H1 (cell line): ENCODE results near the gene SIX3. TPM values are rescaled to one million over a fixed set of nuclear protein-coding genes. Genes with fewer than 3 reads are reported as not detected.

ENCODE experiments used
- CTCF ChIA-PET: fragments of 300-600 bp; sonication (Branson Sonifier 250); formaldehyde crosslinking; loops from one replicate; lab custom pipeline; 2021; ENCODE audit not compliant: partially characterized antibody; lab: Charles Lee
- POLR2A ChIA-PET: fragments of 300-600 bp; sonication (Branson Sonifier 250); formaldehyde crosslinking; loops from one replicate; lab custom pipeline; 2021; ENCODE audit warnings: inconsistent platforms; ENCODE audit not compliant: partially characterized antibody; lab: Charles Lee
- DNase-seq, 2 experiments: peaks; one replicate each; pipeline versions ENCODE4 v3.0.0 to v3.0.0-alpha.2; 2010 to 2022; ENCODE audit warnings: low spot score in 2 of 2, low read depth in 1 of 2, mixed read lengths in 1 of 2
- FAIRE-seq: peaks from 2 replicates; lab custom pipeline; 2011; peaks lifted over from hg19 to GRCh38; lab: Jason Lieb, UNC
- H2AFZ ChIP-seq: 2 replicates; pipeline ENCODE4 v1.8.1; 2012; ENCODE audit warnings: low read length, inconsistent platforms
- H2AK5ac ChIP-seq: 2 replicates; pipeline ENCODE4 v1.6.1; 2013; ENCODE audit warnings: low read depth, low read length
- H2BK120ac ChIP-seq: replicated peaks from 2 replicates; pipeline ENCODE3; 2013; ENCODE audit warnings: low read depth, low read length, inconsistent platforms
- H2BK12ac ChIP-seq: 2 replicates; pipeline ENCODE4 v1.6.1; 2013; ENCODE audit warnings: low read depth, low read length
- H2BK15ac ChIP-seq: 2 replicates; pipeline ENCODE4 v1.6.1; 2013; ENCODE audit warnings: low read length
- H2BK20ac ChIP-seq: 2 replicates; pipeline ENCODE4 v1.6.1; 2013; ENCODE audit warnings: low read length
- H2BK5ac ChIP-seq: 2 replicates; pipeline ENCODE4 v1.6.1; 2013; ENCODE audit warnings: low read depth, low read length
- H3K14ac ChIP-seq: 2 replicates; pipeline ENCODE4 v1.6.1; 2013; ENCODE audit warnings: inconsistent platforms; ENCODE audit not compliant: insufficient read length
- H3K18ac ChIP-seq: 2 replicates; pipeline ENCODE4 v1.6.1; 2013; ENCODE audit warnings: low read length; ENCODE audit errors: extremely low read depth
- H3K23ac ChIP-seq: 2 replicates; pipeline ENCODE4 v1.6.1; 2013; ENCODE audit warnings: inconsistent platforms; ENCODE audit not compliant: insufficient read length
- H3K23me2 ChIP-seq: 2 replicates; pipeline ENCODE4 v1.6.1; 2013; ENCODE audit warnings: low read depth, low read length
- H3K27ac ChIP-seq: 2 replicates; pipeline ENCODE4 v1.6.1; 2011; ENCODE audit warnings: low read depth, low read length, inconsistent platforms
- H3K27me3 ChIP-seq, 4 experiments: replicated peaks in 1 of 4; 1 replicate in 1 of 4; 2 replicates in 3 of 4; pipeline versions ENCODE4 v1.6.1 to v1.8.1; 2011 to 2013; ENCODE audit warnings: low read length in 3 of 4, mild to moderate bottlenecking in 3 of 4, inconsistent platforms in 2 of 4, mixed read lengths in 2 of 4, moderate library complexity in 1 of 4; ENCODE audit not compliant: control insufficient read depth in 3 of 4, insufficient read depth in 3 of 4; ENCODE audit errors: extremely low read depth in 1 of 4
- H3K36me3 ChIP-seq, 4 experiments: 2 replicates each; pipeline versions ENCODE4 v1.6.1 to v1.8.1; 2011 to 2013; ENCODE audit warnings: mild to moderate bottlenecking in 4 of 4, low read length in 3 of 4, moderate library complexity in 2 of 4, control low read depth in 1 of 4, inconsistent platforms in 1 of 4; ENCODE audit not compliant: insufficient read depth in 4 of 4, control insufficient read depth in 2 of 4
- H3K4ac ChIP-seq: replicated peaks from 2 replicates; pipeline ENCODE3; 2013; ENCODE audit warnings: low read length, low read depth, mixed read lengths, inconsistent platforms; ENCODE audit not compliant: insufficient read length
- H3K4me1 ChIP-seq, 4 experiments: replicated peaks in 1 of 4; 1 replicate in 1 of 4; 2 replicates in 3 of 4; pipeline versions ENCODE4 v1.6.1 to v1.8.1; 2011 to 2013; ENCODE audit warnings: low read length in 3 of 4, inconsistent platforms in 2 of 4, mixed read lengths in 1 of 4; ENCODE audit not compliant: insufficient read depth in 4 of 4, control insufficient read depth in 3 of 4
- H3K4me2 ChIP-seq, 2 experiments: 2 replicates each; pipeline versions ENCODE4 v1.6.1 to v1.8.1; 2011 to 2013; ENCODE audit warnings: low read depth in 2 of 2, low read length in 2 of 2, control low read depth in 1 of 2, inconsistent platforms in 1 of 2, mild to moderate bottlenecking in 1 of 2; ENCODE audit not compliant: insufficient read depth in 1 of 2
- H3K4me3 ChIP-seq, 4 experiments: fragments of 200-600, 300-600 bp in 1 of 4; sonication (generic), shearing (Covaris generic), sonication (Bioruptor Twin) in 1 of 4; 2 replicates each; pipeline versions ENCODE4 v1.5.1 to v1.8.1; 2011 to 2016; ENCODE audit warnings: low read length in 4 of 4, low read depth in 3 of 4, control low read depth in 2 of 4, inconsistent platforms in 2 of 4, mild to moderate bottlenecking in 2 of 4, mixed read lengths in 1 of 4, moderate library complexity in 1 of 4; ENCODE audit not compliant: insufficient read depth in 2 of 4; ENCODE audit errors: extremely low read depth in 1 of 4
- H3K56ac ChIP-seq: replicated peaks from 2 replicates; pipeline ENCODE3; 2013; ENCODE audit warnings: low read depth, mild to moderate bottlenecking, mixed read lengths, low read length, inconsistent platforms; ENCODE audit not compliant: insufficient read length
- H3K79me1 ChIP-seq: 2 replicates; pipeline ENCODE4 v1.6.1; 2013; ENCODE audit warnings: low read depth, low read length, control low read depth
- H3K79me2 ChIP-seq, 2 experiments: 2 replicates each; pipeline versions ENCODE4 v1.6.1 to v1.8.1; 2012 to 2013; ENCODE audit warnings: low read length in 2 of 2, mild to moderate bottlenecking in 2 of 2, inconsistent platforms in 1 of 2; ENCODE audit not compliant: insufficient read depth in 2 of 2, control insufficient read depth in 1 of 2
- H3K9ac ChIP-seq, 4 experiments: replicated peaks in 1 of 4; 1 replicate in 1 of 4; 2 replicates in 3 of 4; pipeline versions ENCODE4 v1.6.1 to v1.8.1; 2011 to 2013; ENCODE audit warnings: low read depth in 3 of 4, low read length in 3 of 4, control low read depth in 2 of 4, mild to moderate bottlenecking in 2 of 4, moderate library complexity in 2 of 4, inconsistent platforms in 1 of 4; ENCODE audit errors: extremely low read depth in 1 of 4
- H3K9me3 ChIP-seq, 2 experiments: 2 replicates each; pipeline versions ENCODE4 v1.6.1 to v1.8.1; 2012 to 2013; ENCODE audit warnings: mild to moderate bottlenecking in 2 of 2, moderate library complexity in 2 of 2, control low read depth in 1 of 2, inconsistent platforms in 1 of 2, low read depth in 1 of 2, low read length in 1 of 2, mixed read lengths in 1 of 2; ENCODE audit not compliant: insufficient read depth in 2 of 2
- H4K20me1 ChIP-seq, 2 experiments: replicated peaks in 1 of 2; 2 replicates each; pipeline versions ENCODE3 to v1.8.1; 2011 to 2013; ENCODE audit warnings: inconsistent platforms in 2 of 2, low read length in 2 of 2, mild to moderate bottlenecking in 1 of 2; ENCODE audit not compliant: insufficient read depth in 2 of 2, control insufficient read depth in 1 of 2
- H4K5ac ChIP-seq: 2 replicates; pipeline ENCODE4 v1.6.1; 2013; ENCODE audit warnings: low read length, low read depth, mixed read lengths, inconsistent platforms; ENCODE audit not compliant: insufficient read length
- H4K8ac ChIP-seq: 2 replicates; pipeline ENCODE4 v1.8.0; 2013; ENCODE audit warnings: mild to moderate bottlenecking, moderate library complexity, low read length, inconsistent platforms; ENCODE audit not compliant: insufficient read depth; ENCODE audit errors: extremely low read depth
- H4K91ac ChIP-seq: replicated peaks from 2 replicates; pipeline ENCODE3; 2013; ENCODE audit warnings: low read length, mixed read lengths, inconsistent platforms; ENCODE audit not compliant: insufficient read length
- EGR1 ChIP-seq: IDR thresholded peaks from 2 replicates; pipeline ENCODE4 v1.6.1; 2011; ENCODE audit warnings: low read depth, low read length, borderline replicate concordance
- EZH2 ChIP-seq: fragments of 200-600 bp; sonication (generic); IDR thresholded peaks from 2 replicates; pipeline ENCODE4 v1.7.1; 2012; ENCODE audit warnings: low read depth, mild to moderate bottlenecking, moderate library complexity, low read length, inconsistent platforms; ENCODE audit not compliant: severe bottlenecking
- JUND ChIP-seq: IDR thresholded peaks from 2 replicates; pipeline ENCODE4 v1.6.1; 2011; ENCODE audit warnings: mild to moderate bottlenecking, improper control_type of control experiment, low read length
- NRF1 ChIP-seq: IDR thresholded peaks from 2 replicates; pipeline ENCODE4 v1.6.1; 2011; ENCODE audit warnings: mild to moderate bottlenecking, low read depth, low read length, improper control_type of control experiment
- POU5F1 ChIP-seq: IDR thresholded peaks from 2 replicates; pipeline ENCODE4 v1.6.1; 2011; ENCODE audit warnings: low read depth, mild to moderate bottlenecking, low read length, moderate library complexity
- SAP30 ChIP-seq: fragments of 300-600 bp; sonication (generic); IDR thresholded peaks from 2 replicates; pipeline ENCODE4 v1.7.1; 2012; ENCODE audit warnings: low read length, moderate library complexity, mild to moderate bottlenecking, inconsistent platforms; ENCODE audit not compliant: insufficient read depth, insufficient replicate concordance
- SIRT6 ChIP-seq: IDR thresholded peaks from one replicate; pipeline ENCODE4 v1.7.1; 2012; ENCODE audit warnings: low read length, inconsistent platforms
- SP4 ChIP-seq: IDR thresholded peaks from 2 replicates; pipeline ENCODE4 v1.6.1; 2012; ENCODE audit warnings: low read length, inconsistent platforms
- SUZ12 ChIP-seq: fragments of 200-600 bp; sonication (generic); IDR thresholded peaks from 2 replicates; pipeline ENCODE4 v1.6.1; 2012; ENCODE audit warnings: mild to moderate bottlenecking, inconsistent platforms, low read length, moderate library complexity, mixed read lengths
- TAF7 ChIP-seq: optimal IDR thresholded peaks from 2 replicates; pipeline ENCODE3; 2011; ENCODE audit warnings: low read depth, mild to moderate bottlenecking, inconsistent platforms, low read length, moderate library complexity, borderline replicate concordance
- TEAD4 ChIP-seq: IDR thresholded peaks from 2 replicates; pipeline ENCODE4 v1.6.1; 2012; ENCODE audit warnings: low read depth, low read length, inconsistent platforms, mixed read lengths
- polyA plus RNA-seq, 7 experiments: library from polyadenylated mRNA; depleted of rRNA in 3 of 7; stranded (reverse) in 5 of 7; unstranded in 2 of 7; fragments of >200 nt in 5 of 7; fragments of 200-250 nt in 2 of 7; gene quantifications; 1 replicate in 5 of 7; 2 replicates in 1 of 7; 4 replicates in 1 of 7; pipeline versions ENCODE4 v1.2.1 to v1.2.3, GENCODE V29; 2011 to 2013; ENCODE audit warnings: missing spikeins in 2 of 7, mixed read lengths in 2 of 7
- total RNA-seq: library from RNA; stranded (reverse); fragmentation: NEBNext Ultra II Directional; extraction: Animal tissue kit (Norgen Biotek cat#: 25700); gene quantifications from 2 replicates; pipeline ENCODE4 v1.2.1, GENCODE V29; 2021

SIX3 gene
- total and polyA plus RNA-seq, 2 of the 8 experiments (the other 6 are each of a cell fraction or from before 2014, with no cell fraction given): 0.02 to 0.19 TPM

DNA sequence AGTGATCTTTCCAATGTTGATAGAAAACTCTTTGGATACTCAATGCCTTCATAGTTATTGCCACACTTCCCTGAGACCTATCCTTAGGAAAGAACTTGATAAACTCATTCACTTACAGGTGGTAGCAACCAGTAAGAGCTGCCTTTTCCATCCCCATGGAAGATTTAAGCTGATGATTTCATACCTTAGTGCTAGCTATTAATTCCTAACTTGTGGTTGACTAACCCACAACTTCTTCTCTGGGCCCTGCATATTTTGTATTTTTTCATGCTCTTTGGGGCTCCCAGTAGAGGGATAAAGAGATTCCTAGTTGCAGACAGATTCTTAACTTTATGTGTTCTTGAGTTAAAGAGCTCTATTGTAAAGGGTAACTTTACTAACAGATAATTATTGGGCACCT, 25.2 kb upstream of the SIX3 start:
- peaks cover 0 to 3% (median 0%) of the 10 kb centered on the region in 4 experiments; a peak in 1 of 7 replicates for H3K4me1 ChIP-seq
- TF ChIP-seq SIRT6 (no peak), SP4 (no peak), TEAD4 (no peak), EGR1 (no peak), SUZ12 (no peak), EZH2 (no peak), NRF1 (no peak), TAF7 (no peak), SAP30 (no peak), JUND (no peak), POU5F1 (no peak)
- ChIA-PET CTCF (interaction anchor here (1.0 to 1.9 kb wide), 4 partner anchors 9 to 437 kb away, joined by 3 to 6 read pairs (median 5); no protein-coding TSS in a partner anchor), POLR2A (no interaction called here)
- H3K4me2 ChIP-seq: no peak overlapping the region
- no peak overlapping the region for H3K4ac ChIP-seq
- no peak overlapping the region for H3K23ac ChIP-seq
- no peak overlapping the region for H3K4me3 ChIP-seq
- H3K18ac ChIP-seq: no peak overlapping the region
- no peak overlapping the region for H3K14ac ChIP-seq
- no peaks in the 10 kb centered on the region for H4K20me1 ChIP-seq
- FAIRE-seq: no peak
- H3K23me2 ChIP-seq: peaks cover 3% of the 10 kb centered on the region; the same call in 1 of the 2 replicates
- H4K5ac ChIP-seq: no peak overlapping the region
- no peaks in the 10 kb centered on the region; a peak in 1 of 7 replicates for H3K27me3 ChIP-seq
- H2BK5ac ChIP-seq: no peak overlapping the region
- no peak overlapping the region for H2AK5ac ChIP-seq
- H3K36me3 ChIP-seq: no peaks in the 10 kb centered on the region
- no peaks in the 10 kb centered on the region for H3K79me2 ChIP-seq
- H2BK120ac ChIP-seq: no peak overlapping the region
- H3K9ac ChIP-seq: no peak overlapping the region
- H3K27ac ChIP-seq: no peak overlapping the region
- no peak for DNase-seq
- no peak overlapping the region for H2BK12ac ChIP-seq
- H3K79me1 ChIP-seq: no peaks in the 10 kb centered on the region
- H4K91ac ChIP-seq: no peak overlapping the region
- H2AFZ ChIP-seq: no peak overlapping the region
- no peak overlapping the region for H3K56ac ChIP-seq
- H2BK20ac ChIP-seq: no peak overlapping the region
- H4K8ac ChIP-seq: no peak overlapping the region
- H3K9me3 ChIP-seq: no peaks in the 10 kb centered on the region; a peak in 1 of 4 replicates
- no peak overlapping the region for H2BK15ac ChIP-seq
